HepG2 (cell line): ENCODE results near the gene PROX1. TPM values are rescaled to one million over a fixed set of nuclear protein-coding genes. Genes with fewer than 3 reads are reported as not detected.

Experiments
- BHLHE40 ChIP-seq: IDR thresholded peaks from 2 replicates; pipeline ENCODE4 v1.6.1; 2011; ENCODE audit warnings: low read length, improper control_type of control experiment
- FOXA1 ChIP-seq, 2 experiments: fragments of 450-650 bp in 1 of 2; sonication (generic) in 1 of 2; formaldehyde crosslinking in 1 of 2; IDR thresholded peaks; 2 replicates each; pipeline versions ENCODE4 v1.4.0 to v1.6.1; 2016 to 2020; ENCODE audit warnings: missing genetic modification reagents in 1 of 2
- FOXM1 ChIP-seq: sonication (generic); formaldehyde crosslinking; IDR thresholded peaks from 2 replicates; pipeline ENCODE4 v1.5.0; 2020; ENCODE audit warnings: missing genetic modification reagents
- HMG20A ChIP-seq: IDR thresholded peaks from 2 replicates; pipeline ENCODE4 v1.6.1; 2016; ENCODE audit warnings: borderline replicate concordance
- KDM3A ChIP-seq: IDR thresholded peaks from 2 replicates; pipeline ENCODE4 v1.6.1; 2018; ENCODE audit warnings: low read depth, missing compliant biosample characterization
- MEIS1 ChIP-seq: sonication (generic); formaldehyde crosslinking; IDR thresholded peaks from 2 replicates; pipeline ENCODE4 v1.9.0; 2021; ENCODE audit warnings: mild to moderate bottlenecking, missing genetic modification reagents, moderate library complexity, borderline replicate concordance
- POLR2AphosphoS5 ChIP-seq: IDR thresholded peaks from 2 replicates; pipeline ENCODE4 v1.6.1; 2012; ENCODE audit warnings: low read depth, low read length
- REPIN1 ChIP-seq: sonication (generic); formaldehyde crosslinking; IDR thresholded peaks from 2 replicates; pipeline ENCODE4 v1.8.0; 2022; ENCODE audit warnings: missing genetic modification reagents, low read depth, mild to moderate bottlenecking, borderline replicate concordance
- SIN3A ChIP-seq: IDR thresholded peaks from 2 replicates; pipeline ENCODE4 v1.6.1; 2011; ENCODE audit warnings: low read depth, mild to moderate bottlenecking, control low read depth, low read length, borderline replicate concordance
- SKI ChIP-seq: fragments of 450-650 bp; IDR thresholded peaks from one replicate; pipeline ENCODE4 v1.6.1; 2018; ENCODE audit warnings: mild to moderate bottlenecking; ENCODE audit not compliant: partially characterized antibody
- SOX5 ChIP-seq: IDR thresholded peaks from 2 replicates; pipeline ENCODE4 v1.6.1; 2016; ENCODE audit warnings: borderline replicate concordance
- TARDBP ChIP-seq: sonication (generic); formaldehyde crosslinking; IDR thresholded peaks from 2 replicates; pipeline ENCODE4 v1.8.0; 2022; ENCODE audit warnings: mild to moderate bottlenecking, missing genetic modification reagents
- ZNF17 ChIP-seq: sonication (generic); formaldehyde crosslinking; IDR thresholded peaks from 2 replicates; pipeline ENCODE4 v1.5.0; 2020; ENCODE audit warnings: mild to moderate bottlenecking, missing genetic modification reagents
- ZNF629 ChIP-seq: sonication (generic); formaldehyde crosslinking; conservative IDR thresholded peaks from 2 replicates; pipeline ENCODE4 v1.5.0; 2020; ENCODE audit warnings: missing genetic modification reagents
- polyA plus RNA-seq, 8 experiments: library from polyadenylated mRNA; depleted of rRNA in 3 of 8; stranded (reverse) in 7 of 8; unstranded in 1 of 8; fragments of >200 nt; fragmentation: Illumina TruSeq in 4 of 8; extraction: Trizol in 4 of 8; gene quantifications; 2 replicates each; pipeline versions ENCODE4 v1.2.1 to v1.2.3, GENCODE V29; 2011 to 2016; ENCODE audit warnings: low read depth in 4 of 8, missing spikeins in 1 of 8, mixed read lengths in 1 of 8; ENCODE audit not compliant: insufficient read depth in 1 of 8
- total RNA-seq, 5 experiments: library from RNA; depleted of rRNA; stranded (reverse); fragments of >200 nt; fragmentation: Illumina TruSeq; extraction: Trizol; gene quantifications; 2 replicates each; pipeline ENCODE4 v1.2.3, GENCODE V29; 2016; ENCODE audit warnings: low read depth in 1 of 5
- TF ChIP-seq, protein P1 (sequence below): IDR thresholded peaks from 2 replicates; pipeline ENCODE4 v1.6.1; 2016; ENCODE audit warnings: missing compliant biosample characterization, missing genetic modification reagents, borderline replicate concordance
- TF ChIP-seq, protein P2 (sequence below): sonication (generic); formaldehyde crosslinking; IDR thresholded peaks from 2 replicates; pipeline ENCODE4 v1.4.0; 2020; ENCODE audit warnings: mild to moderate bottlenecking, missing genetic modification reagents, borderline replicate concordance
- TF ChIP-seq, protein P3 (sequence below): sonication (generic); formaldehyde crosslinking; IDR thresholded peaks from 2 replicates; pipeline ENCODE4 v1.5.0; 2020; ENCODE audit warnings: mild to moderate bottlenecking, low read depth, missing genetic modification reagents, borderline replicate concordance
- TF ChIP-seq, protein P4 (sequence below): sonication (generic); formaldehyde crosslinking; IDR thresholded peaks from 2 replicates; pipeline ENCODE4 v1.4.0; 2020; ENCODE audit warnings: missing genetic modification reagents
- TF ChIP-seq, protein P5 (sequence below): IDR thresholded peaks from 2 replicates; pipeline ENCODE4 v1.6.1; 2016; ENCODE audit warnings: low read depth

Gene PROX1
- total and polyA plus RNA-seq, 2 of the 13 experiments (the other 11 are each of a cell fraction or from before 2014, with no cell fraction given): 12.3 to 30.2 TPM

DNA sequence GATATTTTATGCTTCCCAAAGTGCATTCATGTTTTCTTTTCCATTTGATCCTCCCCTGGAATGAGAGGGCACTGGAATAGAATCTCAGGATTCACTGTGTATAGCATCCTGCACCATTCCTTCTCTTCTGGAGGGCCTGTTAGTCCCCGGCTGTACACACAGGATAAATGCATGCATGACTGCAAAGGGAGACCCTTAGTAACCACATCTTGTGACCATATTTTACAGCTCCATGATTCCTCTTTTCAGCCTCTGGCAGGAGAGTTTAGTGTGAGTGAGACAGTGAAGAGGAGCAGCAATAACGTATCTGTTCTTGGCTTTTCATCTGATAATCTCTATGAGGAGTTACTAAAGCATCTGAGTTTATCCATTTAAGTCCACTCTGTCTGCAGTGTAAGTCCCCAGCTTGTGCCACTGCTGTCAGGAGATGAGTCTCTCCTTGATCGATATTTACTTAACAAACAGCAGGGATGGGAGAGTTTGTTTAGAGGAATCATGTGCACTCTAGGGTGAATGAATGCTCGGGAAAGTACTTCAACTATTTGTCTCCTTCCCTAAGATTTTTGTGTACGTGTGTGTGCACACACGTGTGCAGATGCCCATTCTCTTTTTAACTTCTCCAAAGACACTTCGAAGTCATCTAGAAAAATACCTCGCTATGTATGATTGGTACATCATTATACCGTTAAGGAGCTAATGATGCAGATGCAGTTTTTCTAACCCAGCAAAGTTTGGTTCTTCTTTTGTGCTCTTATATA is 41.1 kb downstream of the PROX1 start (continued):
- TF ChIP-seq, protein P1, sequence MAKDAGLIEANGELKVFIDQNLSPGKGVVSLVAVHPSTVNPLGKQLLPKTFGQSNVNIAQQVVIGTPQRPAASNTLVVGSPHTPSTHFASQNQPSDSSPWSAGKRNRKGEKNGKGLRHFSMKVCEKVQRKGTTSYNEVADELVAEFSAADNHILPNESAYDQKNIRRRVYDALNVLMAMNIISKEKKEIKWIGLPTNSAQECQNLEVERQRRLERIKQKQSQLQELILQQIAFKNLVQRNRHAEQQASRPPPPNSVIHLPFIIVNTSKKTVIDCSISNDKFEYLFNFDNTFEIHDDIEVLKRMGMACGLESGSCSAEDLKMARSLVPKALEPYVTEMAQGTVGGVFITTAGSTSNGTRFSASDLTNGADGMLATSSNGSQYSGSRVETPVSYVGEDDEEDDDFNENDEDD (CRISPR knock-in tag): peak; percentile 44; the same call in 1 of the 2 replicates
- TF ChIP-seq TARDBP (CRISPR knock-in tag): peak; percentile 69
- no peak for TF ChIP-seq SIN3A
- TF ChIP-seq, protein P2, sequence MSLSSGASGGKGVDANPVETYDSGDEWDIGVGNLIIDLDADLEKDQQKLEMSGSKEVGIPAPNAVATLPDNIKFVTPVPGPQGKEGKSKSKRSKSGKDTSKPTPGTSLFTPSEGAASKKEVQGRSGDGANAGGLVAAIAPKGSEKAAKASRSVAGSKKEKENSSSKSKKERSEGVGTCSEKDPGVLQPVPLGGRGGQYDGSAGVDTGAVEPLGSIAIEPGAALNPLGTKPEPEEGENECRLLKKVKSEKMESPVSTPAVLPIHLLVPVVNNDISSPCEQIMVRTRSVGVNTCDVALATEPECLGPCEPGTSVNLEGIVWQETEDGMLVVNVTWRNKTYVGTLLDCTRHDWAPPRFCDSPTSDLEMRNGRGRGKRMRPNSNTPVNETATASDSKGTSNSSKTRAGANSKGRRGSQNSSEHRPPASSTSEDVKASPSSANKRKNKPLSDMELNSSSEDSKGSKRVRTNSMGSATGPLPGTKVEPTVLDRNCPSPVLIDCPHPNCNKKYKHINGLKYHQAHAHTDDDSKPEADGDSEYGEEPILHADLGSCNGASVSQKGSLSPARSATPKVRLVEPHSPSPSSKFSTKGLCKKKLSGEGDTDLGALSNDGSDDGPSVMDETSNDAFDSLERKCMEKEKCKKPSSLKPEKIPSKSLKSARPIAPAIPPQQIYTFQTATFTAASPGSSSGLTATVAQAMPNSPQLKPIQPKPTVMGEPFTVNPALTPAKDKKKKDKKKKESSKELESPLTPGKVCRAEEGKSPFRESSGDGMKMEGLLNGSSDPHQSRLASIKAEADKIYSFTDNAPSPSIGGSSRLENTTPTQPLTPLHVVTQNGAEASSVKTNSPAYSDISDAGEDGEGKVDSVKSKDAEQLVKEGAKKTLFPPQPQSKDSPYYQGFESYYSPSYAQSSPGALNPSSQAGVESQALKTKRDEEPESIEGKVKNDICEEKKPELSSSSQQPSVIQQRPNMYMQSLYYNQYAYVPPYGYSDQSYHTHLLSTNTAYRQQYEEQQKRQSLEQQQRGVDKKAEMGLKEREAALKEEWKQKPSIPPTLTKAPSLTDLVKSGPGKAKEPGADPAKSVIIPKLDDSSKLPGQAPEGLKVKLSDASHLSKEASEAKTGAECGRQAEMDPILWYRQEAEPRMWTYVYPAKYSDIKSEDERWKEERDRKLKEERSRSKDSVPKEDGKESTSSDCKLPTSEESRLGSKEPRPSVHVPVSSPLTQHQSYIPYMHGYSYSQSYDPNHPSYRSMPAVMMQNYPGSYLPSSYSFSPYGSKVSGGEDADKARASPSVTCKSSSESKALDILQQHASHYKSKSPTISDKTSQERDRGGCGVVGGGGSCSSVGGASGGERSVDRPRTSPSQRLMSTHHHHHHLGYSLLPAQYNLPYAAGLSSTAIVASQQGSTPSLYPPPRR: peak; percentile 84; the same call in 1 of the 2 replicates
- TF ChIP-seq SKI: peak; percentile 37
- TF ChIP-seq, protein P3, sequence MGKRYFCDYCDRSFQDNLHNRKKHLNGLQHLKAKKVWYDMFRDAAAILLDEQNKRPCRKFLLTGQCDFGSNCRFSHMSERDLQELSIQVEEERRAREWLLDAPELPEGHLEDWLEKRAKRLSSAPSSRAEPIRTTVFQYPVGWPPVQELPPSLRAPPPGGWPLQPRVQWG: no peak
- TF ChIP-seq, protein P4, sequence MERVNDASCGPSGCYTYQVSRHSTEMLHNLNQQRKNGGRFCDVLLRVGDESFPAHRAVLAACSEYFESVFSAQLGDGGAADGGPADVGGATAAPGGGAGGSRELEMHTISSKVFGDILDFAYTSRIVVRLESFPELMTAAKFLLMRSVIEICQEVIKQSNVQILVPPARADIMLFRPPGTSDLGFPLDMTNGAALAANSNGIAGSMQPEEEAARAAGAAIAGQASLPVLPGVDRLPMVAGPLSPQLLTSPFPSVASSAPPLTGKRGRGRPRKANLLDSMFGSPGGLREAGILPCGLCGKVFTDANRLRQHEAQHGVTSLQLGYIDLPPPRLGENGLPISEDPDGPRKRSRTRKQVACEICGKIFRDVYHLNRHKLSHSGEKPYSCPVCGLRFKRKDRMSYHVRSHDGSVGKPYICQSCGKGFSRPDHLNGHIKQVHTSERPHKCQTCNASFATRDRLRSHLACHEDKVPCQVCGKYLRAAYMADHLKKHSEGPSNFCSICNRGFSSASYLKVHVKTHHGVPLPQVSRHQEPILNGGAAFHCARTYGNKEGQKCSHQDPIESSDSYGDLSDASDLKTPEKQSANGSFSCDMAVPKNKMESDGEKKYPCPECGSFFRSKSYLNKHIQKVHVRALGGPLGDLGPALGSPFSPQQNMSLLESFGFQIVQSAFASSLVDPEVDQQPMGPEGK (CRISPR knock-in tag): peak; percentile 37; the same call in 1 of the 2 replicates
- no peak for TF ChIP-seq FOXA1 (IDR thresholded peaks at IDR 0.05)
- peak; percentile 94 for TF ChIP-seq FOXA1 (CRISPR knock-in tag; IDR thresholded peaks at IDR 0.05)
- no peak for TF ChIP-seq ZNF17 (CRISPR knock-in tag)
- TF ChIP-seq SOX5 (CRISPR knock-in tag): peak; percentile 77; the same call in 1 of the 2 replicates
- TF ChIP-seq MEIS1: no peak; the same call in 1 of the 2 replicates
- peak; percentile 55; the same call in 1 of the 2 replicates for TF ChIP-seq BHLHE40
- TF ChIP-seq ZNF629: peak; percentile 32; the same call in 1 of the 2 replicates
- TF ChIP-seq, protein P5, sequence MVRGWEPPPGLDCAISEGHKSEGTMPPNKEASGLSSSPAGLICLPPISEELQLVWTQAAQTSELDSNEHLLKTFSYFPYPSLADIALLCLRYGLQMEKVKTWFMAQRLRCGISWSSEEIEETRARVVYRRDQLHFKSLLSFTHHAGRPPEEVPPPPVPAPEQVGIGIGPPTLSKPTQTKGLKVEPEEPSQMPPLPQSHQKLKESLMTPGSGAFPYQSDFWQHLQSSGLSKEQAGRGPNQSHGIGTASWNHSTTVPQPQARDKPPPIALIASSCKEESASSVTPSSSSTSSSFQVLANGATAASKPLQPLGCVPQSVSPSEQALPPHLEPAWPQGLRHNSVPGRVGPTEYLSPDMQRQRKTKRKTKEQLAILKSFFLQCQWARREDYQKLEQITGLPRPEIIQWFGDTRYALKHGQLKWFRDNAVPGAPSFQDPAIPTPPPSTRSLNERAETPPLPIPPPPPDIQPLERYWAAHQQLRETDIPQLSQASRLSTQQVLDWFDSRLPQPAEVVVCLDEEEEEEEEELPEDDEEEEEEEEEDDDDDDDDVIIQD (CRISPR knock-in tag): peak; percentile 70; the same call in 1 of the 2 replicates
- TF ChIP-seq REPIN1 (CRISPR knock-in tag): no peak; the same call in 1 of the 2 replicates
- TF ChIP-seq KDM3A (CRISPR knock-in tag): no peak; the same call in 1 of the 2 replicates
- no peak for TF ChIP-seq FOXM1 (CRISPR knock-in tag)
- peak; percentile 39 for TF ChIP-seq POLR2AphosphoS5
- TF ChIP-seq HMG20A: peak; percentile 94
